Measurements from ENCODE around the gene CDK16. TPM values are rescaled to one million over a fixed set of nuclear protein-coding genes. Genes with fewer than 3 reads are reported as not detected.

CDK16 gene
- 10 to 100 TPM in 1 of 3 donors, 1 to 10 TPM in 2; 3.0 to 16.6 (median 4.7) TPM for polyA plus RNA-seq

DNA sequence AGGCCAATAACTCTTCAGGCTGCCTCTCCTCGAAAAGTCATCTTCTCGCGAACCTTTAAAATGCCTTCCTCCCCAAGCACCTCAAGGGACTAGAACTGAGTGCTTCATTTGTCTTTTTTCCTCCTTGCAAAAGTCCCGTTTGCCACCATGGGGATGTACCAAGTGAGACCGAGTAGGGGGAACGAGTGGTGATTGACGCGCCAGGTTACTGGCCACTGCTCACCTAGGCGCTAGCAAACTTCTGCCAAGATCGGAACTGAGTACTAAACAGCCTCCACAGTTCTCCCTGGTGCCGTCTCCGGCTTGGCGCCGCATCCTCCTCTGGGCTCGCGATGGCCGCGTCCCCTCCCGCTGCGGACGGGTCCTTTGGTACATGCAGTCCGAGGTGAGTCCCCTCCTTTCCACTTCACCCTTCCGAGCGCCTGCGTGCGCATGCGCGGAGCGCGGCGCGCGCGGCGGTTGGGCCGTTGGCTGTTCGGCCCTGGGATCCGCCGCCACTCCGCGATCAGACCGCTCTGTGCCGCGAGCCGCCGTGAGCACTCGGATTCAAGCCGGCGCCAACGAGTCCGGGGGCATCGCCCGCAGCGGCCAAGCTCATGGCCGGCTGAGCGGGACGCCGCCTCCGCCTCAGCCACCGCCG is at the start of gene CDK16:
Gene CDK16, plus strand, starts transcription at position 402 of the 640 bp plus-strand sequence. CDS start 4,877 bp downstream, outside the sequence.
- H3K4me1 Mint-ChIP-seq = peaks cover 35 to 38% of the 10 kb centered on the region in 2 donors

DNA sequence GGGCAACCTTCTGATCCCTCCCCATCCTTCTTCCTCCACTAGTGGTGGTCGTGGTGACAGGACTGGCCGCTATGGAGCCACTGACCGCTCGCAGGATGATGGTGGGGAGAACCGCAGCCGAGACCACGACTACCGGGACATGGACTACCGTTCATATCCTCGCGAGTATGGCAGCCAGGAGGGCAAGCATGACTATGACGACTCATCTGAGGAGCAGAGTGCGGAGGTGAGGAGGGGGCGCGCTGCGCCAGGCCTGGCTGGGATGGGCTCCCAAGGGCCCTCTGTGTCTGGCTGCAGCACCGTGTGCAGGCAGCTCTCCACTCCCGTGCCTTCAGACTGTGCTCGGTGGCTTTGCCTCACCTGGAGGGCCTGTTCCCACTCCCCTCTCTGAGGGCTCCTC is 49.2 kb upstream of the CDK16 start:
- Mint-ChIP-seq H3K27ac (no peak overlapping the region), H3K4me1 (no peaks in the 10 kb centered on the region), H3K4me3 (no peak overlapping the region), H3K36me3 (no peaks in the 10 kb centered on the region), H3K27me3 (ENCODE audit: low read depth in 3 of 3) (peaks cover 3 to 7% (median 6%) of the 10 kb centered on the region in 3 donors), H3K9me3 (no peaks in the 10 kb centered on the region)
- DNase-seq = no peak

More for the DNA sequence above, at the start of gene CDK16:
- H3K36me3 Mint-ChIP-seq = peaks cover 0 to 32% (median 8%) of the 10 kb centered on the region in 3 donors
- peak within 1 kb of the TSS; percentile 98 to 99 (median 98) for H3K27ac Mint-ChIP-seq
- DNase-seq = peak; percentile 88 to 93 (median 92)
- peak within 1 kb of the TSS; percentile 88 to 96 (median 94) for H3K4me3 Mint-ChIP-seq
- peaks cover 14 to 15% (median 15%) of the 10 kb centered on the region in 3 donors for H3K27me3 Mint-ChIP-seq (ENCODE audit: low read depth in 3 of 3)
- no peaks in the 10 kb centered on the region for H3K9me3 Mint-ChIP-seq

DNA sequence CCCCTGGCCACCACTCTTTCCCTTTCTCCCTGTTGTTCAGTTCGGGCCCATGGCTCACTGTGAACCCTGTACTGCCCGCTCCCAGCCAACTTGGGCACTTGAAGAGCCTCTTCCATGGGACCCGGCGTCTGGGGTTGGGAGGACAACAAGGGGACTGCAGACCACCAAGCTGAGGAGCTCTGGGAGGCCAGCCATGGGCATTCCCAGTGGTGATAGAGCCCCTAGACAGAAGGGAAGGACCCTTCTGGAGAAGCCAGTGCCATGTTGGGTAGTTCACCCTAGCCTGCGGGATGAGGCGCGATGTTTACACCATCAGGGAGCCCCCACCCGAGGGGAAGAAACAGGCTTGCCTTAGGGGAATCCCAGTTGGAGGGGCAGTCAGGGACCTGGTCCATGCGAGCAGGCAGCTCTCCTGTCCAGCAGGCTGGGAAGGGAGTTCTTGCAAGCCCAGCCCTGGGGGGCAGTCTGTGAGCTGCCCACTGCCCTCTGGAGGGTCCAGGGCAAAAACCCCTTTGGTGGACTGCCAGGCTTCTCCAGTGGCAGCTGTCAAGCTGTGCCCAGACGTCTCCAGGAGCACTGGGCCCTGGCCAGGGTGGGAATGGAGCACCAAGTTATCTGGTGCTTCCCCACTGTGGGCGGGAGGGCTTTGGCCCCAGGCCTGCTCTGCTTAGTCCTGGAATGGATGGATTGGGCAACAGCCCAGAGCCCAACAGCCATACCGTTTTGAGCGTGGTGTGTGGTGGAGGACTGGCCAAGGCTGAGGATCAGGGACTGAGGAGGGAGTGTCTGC is 48.6 kb upstream of the CDK16 start:
- Mint-ChIP-seq H3K36me3 (no peaks in the 10 kb centered on the region), H3K9me3 (no peaks in the 10 kb centered on the region), H3K4me1 (no peaks in the 10 kb centered on the region), H3K4me3 (no peak overlapping the region), H3K27ac (no peak overlapping the region), H3K27me3 (ENCODE audit: low read depth in 3 of 3) (peaks cover 3 to 6% (median 5%) of the 10 kb centered on the region in 3 donors)
- DNase-seq = no peak

DNA sequence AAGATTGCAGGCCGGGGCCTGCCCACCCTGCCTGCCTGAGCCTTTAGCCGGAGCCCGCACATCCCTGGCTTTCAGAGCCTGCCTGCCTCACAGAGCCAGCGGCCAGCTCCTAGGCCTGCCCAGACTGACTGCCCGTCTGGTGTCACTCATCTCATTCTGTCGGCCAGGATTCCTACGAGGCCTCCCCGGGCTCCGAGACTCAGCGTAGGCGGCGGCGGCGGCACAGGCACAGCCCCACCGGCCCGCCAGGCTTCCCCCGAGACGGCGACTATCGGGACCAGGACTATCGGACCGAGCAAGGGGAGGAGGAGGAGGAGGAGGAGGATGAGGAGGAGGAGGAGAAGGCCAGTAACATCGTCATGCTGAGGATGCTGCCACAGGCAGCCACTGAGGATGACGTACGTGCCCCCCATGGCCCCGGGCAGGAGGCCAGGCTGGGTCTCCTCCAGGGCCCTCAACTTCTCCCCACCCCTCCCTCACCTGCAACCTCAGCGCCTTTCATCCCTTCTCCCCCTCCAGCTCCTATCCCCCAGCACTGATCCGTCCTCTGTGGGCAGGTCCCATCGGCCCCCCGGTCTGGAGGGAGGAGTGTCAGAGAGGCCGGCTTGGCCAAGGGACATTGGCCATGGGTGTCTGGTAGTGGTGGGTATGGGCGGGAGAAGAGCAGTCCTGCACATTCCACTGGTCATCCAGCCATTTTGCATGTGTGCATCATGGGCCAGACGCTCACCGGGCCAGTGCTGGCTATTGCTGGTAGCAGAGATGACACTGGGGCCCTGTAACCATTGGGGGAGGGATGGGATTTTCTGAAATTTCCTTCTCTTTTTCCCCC is 47.4 kb upstream of the CDK16 start:
- H3K4me3 Mint-ChIP-seq = no peak overlapping the region
- DNase-seq = no peak
- H3K27me3 Mint-ChIP-seq (ENCODE audit: low read depth in 3 of 3) = peaks cover 3 to 6% (median 5%) of the 10 kb centered on the region in 3 donors
- H3K9me3 Mint-ChIP-seq = no peaks in the 10 kb centered on the region
- no peak overlapping the region for H3K27ac Mint-ChIP-seq
- H3K4me1 Mint-ChIP-seq = no peaks in the 10 kb centered on the region
- H3K36me3 Mint-ChIP-seq = no peaks in the 10 kb centered on the region

DNA sequence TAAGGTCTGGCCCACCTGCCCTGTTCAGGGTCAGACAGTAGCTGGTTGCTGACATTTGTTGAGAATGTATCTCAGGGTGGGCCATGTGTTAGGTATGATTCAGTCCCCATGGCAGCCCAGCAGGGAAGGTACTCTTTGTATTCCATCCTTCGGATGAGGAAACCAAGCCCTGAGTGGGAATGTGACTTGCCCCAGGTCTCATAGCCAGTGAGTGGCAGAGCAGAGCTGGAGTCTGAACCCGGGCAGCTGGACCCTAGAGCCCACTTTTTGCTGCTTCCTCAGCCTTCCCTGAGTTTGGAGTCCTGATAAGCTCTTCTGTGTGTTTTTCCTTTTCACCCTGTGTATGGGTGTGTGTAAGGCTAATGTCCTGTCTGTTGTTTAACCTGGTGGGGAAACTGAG is 46.5 kb upstream of the CDK16 start:
- Mint-ChIP-seq H3K27ac (no peak overlapping the region), H3K4me1 (no peaks in the 10 kb centered on the region), H3K36me3 (peaks cover 0 to 4% (median 0%) of the 10 kb centered on the region in 3 donors), H3K27me3 (ENCODE audit: low read depth in 3 of 3) (peaks cover 3 to 6% (median 5%) of the 10 kb centered on the region in 3 donors), H3K4me3 (no peak overlapping the region), H3K9me3 (no peaks in the 10 kb centered on the region)
- DNase-seq = no peak

DNA sequence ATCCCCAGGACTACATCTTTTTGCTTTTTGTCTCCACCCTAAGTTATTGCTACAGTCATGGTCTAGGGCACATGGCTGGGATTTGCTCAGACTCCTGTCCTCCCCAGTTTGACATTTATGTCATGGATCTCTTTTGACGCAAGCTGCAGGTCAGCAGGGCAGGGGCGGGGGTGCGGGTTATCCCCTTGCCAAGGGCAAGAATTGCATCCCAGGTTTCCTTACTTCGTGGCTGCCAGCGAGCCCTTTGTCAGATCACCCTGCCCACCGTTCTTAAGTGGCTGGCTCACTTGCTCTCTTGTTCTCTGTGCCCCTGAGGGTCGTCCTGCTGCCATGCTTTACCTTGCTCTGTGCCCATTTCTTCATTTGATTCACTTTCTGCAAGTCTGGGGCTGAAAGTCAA is 45.9 kb upstream of the CDK16 start:
- Mint-ChIP-seq H3K4me1 (no peaks in the 10 kb centered on the region), H3K36me3 (peaks cover 0 to 4% (median 0%) of the 10 kb centered on the region in 3 donors), H3K9me3 (no peaks in the 10 kb centered on the region), H3K27me3 (ENCODE audit: low read depth in 3 of 3) (peaks cover 3 to 6% (median 5%) of the 10 kb centered on the region in 3 donors), H3K4me3 (no peak overlapping the region), H3K27ac (no peak overlapping the region)
- DNase-seq = no peak

DNA sequence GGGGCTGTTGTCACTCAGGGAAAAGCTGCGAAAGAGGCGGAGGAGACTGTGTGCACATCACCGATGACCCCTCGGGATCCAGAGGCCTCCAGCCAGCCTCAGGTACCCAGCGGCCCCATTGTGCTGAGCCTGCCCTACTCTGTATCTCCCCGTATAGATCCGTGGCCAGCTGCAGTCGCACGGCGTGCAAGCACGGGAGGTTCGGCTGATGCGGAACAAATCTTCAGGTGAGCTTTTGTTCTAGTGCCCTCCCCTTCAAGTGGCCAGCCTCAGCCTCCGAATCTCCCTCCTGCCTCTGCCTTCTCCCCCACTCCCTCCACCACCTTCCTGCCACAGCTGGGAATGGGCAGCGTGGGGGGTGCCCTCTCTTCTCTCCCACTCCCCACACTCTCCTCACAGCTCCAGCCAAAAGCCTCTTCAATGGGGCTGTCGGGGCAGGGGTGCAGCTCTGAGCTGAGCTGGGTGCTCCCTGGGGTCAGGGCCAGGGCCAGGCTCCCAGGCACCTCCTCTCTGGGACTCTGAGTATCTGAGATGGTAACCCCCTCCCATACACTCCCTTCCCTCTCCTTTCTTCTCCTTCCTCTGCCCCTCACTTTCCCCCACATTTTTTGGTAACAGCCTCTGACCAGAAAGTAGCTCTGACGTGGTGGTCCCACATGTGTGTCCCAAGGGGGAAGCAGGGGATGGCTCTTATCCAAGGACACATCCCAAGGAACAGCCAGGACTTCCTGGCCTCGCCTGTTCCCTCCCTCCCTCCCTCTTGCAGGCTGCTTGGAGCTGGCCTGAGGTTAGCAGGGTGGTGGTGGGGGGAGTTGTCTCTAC is 45.3 kb upstream of the CDK16 start:
- Mint-ChIP-seq H3K4me1 (no peaks in the 10 kb centered on the region), H3K27me3 (ENCODE audit: low read depth in 3 of 3) (peaks cover 3 to 6% (median 5%) of the 10 kb centered on the region in 3 donors), H3K27ac (no peak overlapping the region), H3K36me3 (peaks cover 0 to 7% (median 0%) of the 10 kb centered on the region in 3 donors), H3K4me3 (no peak overlapping the region), H3K9me3 (no peaks in the 10 kb centered on the region)
- no peak for DNase-seq

DNA sequence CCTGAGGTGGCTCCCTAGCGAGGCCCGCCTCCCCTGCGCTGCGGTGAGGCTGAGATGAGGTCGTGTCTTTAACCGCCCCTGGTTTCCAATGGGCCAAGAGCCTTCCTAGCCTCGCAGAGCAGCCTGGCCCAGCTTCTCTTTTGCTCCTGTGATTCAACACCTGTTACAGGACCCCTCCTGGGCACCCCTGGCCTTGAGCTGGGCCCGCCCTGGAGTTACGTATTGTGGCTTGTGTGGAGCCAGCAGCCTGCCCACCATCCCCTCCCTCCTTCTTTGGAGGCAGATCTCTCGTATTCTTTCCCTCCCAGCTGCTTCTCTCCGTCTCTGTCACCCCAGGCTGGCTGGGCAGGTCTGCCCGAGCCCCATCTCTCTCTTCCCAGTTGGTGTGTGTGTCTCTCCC is 44.1 kb upstream of the CDK16 start:
- Mint-ChIP-seq H3K9me3 (no peaks in the 10 kb centered on the region), H3K27me3 (ENCODE audit: low read depth in 3 of 3) (peaks cover 3 to 9% (median 3%) of the 10 kb centered on the region in 3 donors), H3K27ac (no peak overlapping the region), H3K4me3 (no peak overlapping the region), H3K4me1 (no peaks in the 10 kb centered on the region), H3K36me3 (peaks cover 0 to 8% (median 0%) of the 10 kb centered on the region in 3 donors)
- no peak for DNase-seq

DNA sequence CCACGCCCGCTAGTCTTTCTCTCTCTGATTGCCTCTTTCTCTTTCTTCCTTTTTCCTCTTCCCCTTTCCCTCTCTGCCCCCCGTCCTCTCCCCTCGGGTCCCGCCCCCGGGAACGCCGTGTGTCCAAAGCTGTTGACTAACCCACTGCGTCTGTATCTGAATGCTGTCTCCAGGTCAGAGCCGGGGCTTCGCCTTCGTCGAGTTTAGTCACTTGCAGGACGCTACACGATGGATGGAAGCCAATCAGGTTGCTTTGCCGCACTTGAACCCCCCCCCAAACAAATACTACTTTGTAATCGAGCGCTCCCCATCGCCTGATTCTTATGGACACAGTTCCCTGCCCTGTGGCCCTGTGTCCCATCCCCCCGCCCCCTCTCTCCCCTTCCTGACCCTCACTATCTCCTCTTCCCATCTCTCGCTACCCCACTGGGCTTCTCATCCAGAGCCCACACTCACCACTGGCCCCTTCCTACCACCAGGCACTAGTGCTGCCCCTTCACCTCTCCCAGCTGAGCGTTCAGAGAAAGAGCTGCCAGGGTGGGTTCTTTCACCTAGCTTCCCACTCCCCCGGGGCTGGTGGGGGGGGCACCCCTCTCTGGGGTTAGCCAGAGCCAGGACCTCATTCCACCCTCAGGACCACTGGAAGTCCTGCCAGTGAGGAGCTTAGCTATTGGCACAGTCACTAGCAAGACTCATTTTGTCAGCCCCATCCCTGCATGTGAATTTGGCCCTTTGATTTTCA is 43.5 kb upstream of the CDK16 start:
- Mint-ChIP-seq H3K36me3 (peaks cover 0 to 10% (median 0%) of the 10 kb centered on the region in 3 donors), H3K9me3 (no peaks in the 10 kb centered on the region), H3K4me3 (no peak overlapping the region), H3K4me1 (no peaks in the 10 kb centered on the region), H3K27me3 (ENCODE audit: low read depth in 3 of 3) (peaks cover 3 to 9% (median 3%) of the 10 kb centered on the region in 3 donors), H3K27ac (peak overlapping the region in 1 of 6 donors; percentile 17)
- no peak for DNase-seq

DNA sequence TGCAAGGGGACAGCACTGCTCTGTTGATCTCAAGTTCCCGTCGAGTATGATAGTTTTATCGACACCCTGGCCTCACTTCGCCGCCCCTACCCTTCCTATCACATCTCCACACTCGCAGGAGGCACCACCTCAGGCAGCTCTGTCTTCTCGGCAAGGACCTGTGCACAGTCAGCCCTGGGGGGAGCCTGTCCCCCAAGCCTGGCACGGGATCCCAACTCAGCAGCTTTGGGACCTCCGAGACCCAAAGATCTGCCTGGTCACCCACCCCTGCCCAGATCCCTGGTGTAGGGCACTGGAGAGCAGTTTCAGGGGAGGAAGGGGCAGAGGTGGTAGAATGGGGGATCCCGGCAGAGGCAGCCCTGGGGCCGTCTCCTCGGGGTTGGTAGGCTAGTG is 42.9 kb upstream of the CDK16 start:
- H3K27ac Mint-ChIP-seq = peak overlapping the region in 1 of 6 donors; percentile 17
- no peak for DNase-seq
- H3K36me3 Mint-ChIP-seq = peaks cover 0 to 10% (median 0%) of the 10 kb centered on the region in 3 donors
- H3K4me1 Mint-ChIP-seq = no peaks in the 10 kb centered on the region
- no peak overlapping the region for H3K4me3 Mint-ChIP-seq
- H3K9me3 Mint-ChIP-seq = no peaks in the 10 kb centered on the region
- peaks cover 1 to 9% (median 6%) of the 10 kb centered on the region in 3 donors for H3K27me3 Mint-ChIP-seq (ENCODE audit: low read depth in 3 of 3)

DNA sequence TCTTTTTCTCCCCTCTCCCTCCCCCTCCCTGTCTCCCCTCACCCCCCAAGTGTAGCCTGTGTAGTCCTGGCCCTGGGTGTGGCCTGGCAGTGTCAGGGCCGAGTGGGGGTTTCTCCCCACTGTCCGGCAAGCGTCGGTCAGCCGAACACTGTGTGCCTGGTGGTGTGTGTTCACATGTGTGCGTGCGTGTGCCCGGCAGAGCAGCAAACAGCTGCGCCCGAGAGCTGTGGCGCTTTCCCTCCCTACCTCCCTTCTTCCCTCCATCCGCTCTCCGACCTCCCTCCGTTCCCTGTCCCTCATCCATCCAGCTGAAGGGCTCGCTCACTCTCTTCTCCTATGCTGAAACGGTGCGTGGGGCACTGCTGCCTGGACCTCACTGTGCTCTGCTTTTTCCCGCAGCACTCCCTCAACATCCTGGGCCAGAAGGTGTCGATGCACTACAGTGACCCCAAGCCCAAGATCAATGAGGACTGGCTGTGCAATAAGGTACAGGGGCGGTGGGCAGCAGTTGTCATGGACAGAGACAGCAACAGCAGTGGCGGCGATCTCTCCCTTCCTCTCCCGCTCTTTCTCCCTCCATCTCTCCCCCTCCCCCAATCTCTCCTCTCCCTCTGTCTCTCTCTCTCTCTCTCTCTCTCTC is 42.3 kb upstream of the CDK16 start:
- DNase-seq = no peak
- H3K4me3 Mint-ChIP-seq = no peak overlapping the region
- peaks cover 1 to 9% (median 6%) of the 10 kb centered on the region in 3 donors for H3K27me3 Mint-ChIP-seq (ENCODE audit: low read depth in 3 of 3)
- no peaks in the 10 kb centered on the region for H3K9me3 Mint-ChIP-seq
- H3K4me1 Mint-ChIP-seq = no peaks in the 10 kb centered on the region
- peak overlapping the region in 1 of 6 donors; percentile 5 for H3K27ac Mint-ChIP-seq
- peaks cover 0 to 10% (median 0%) of the 10 kb centered on the region in 3 donors for H3K36me3 Mint-ChIP-seq

DNA sequence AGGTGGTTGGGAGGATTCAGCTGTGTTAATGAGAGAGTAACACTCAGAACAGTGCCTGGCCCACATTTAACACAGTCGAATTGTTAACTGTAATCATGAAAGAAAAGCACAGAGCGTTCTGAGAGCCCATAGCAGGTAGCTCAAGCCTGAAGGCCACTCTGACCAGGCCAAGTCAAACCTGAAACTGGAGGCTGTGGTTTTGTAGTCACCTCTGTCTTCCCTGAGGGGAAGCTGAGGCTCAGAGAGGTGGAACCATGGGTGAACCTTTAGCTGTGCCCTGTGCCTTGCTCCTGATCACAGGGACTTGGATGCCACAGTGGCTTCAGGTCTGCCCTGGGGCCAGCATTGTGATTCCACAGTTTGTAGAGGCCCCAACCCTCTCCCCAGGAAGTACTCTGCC is 41.4 kb upstream of the CDK16 start:
- Mint-ChIP-seq H3K36me3 (peaks cover 0 to 10% (median 0%) of the 10 kb centered on the region in 3 donors), H3K4me1 (no peaks in the 10 kb centered on the region), H3K4me3 (no peak overlapping the region), H3K27ac (no peak overlapping the region), H3K27me3 (ENCODE audit: low read depth in 3 of 3) (peaks cover 1 to 9% (median 6%) of the 10 kb centered on the region in 3 donors), H3K9me3 (no peaks in the 10 kb centered on the region)
- no peak for DNase-seq
